ENCODE results near the gene PDZD4.

PDZD4 gene

DNA sequence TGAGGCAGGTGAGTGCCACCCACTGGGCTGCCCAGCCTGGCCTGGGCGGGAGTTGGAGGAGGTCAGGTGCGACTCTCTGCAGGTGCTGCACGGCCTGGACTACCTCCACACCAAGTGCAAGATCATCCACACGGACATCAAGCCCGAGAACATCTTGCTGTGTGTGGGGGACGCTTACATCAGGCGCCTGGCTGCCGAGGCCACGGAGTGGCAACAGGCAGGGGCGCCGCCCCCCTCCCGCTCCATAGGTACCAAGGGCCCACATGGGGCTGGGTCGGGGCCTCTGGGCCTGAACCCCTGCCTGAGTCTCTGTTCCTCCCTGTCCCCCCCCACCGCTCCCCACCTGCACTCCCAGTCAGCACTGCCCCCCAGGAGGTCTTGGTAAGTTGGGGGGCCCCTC is 47.5 kb downstream of the PDZD4 start:
- no peak for DNase-seq

DNA sequence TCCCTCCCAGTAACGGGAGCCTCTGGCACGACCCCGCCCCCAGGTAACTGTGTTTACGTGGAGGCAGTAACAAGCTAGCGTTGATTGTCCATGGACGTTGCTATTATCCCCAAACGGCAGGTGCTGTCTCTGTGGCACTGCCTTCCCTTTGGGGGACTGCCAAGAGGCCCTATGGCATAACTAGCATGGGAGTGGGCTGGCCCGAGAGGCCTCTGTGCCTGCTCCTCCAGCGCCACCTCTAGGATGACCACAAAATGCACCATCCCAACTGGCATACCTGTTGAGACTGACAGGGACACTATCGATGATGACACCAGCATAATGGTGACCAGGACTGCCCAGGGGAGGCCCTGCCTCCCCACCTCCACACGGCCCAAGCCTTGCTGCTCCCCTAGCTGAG is 48.0 kb downstream of the PDZD4 start:
- DNase-seq = no peak

DNA sequence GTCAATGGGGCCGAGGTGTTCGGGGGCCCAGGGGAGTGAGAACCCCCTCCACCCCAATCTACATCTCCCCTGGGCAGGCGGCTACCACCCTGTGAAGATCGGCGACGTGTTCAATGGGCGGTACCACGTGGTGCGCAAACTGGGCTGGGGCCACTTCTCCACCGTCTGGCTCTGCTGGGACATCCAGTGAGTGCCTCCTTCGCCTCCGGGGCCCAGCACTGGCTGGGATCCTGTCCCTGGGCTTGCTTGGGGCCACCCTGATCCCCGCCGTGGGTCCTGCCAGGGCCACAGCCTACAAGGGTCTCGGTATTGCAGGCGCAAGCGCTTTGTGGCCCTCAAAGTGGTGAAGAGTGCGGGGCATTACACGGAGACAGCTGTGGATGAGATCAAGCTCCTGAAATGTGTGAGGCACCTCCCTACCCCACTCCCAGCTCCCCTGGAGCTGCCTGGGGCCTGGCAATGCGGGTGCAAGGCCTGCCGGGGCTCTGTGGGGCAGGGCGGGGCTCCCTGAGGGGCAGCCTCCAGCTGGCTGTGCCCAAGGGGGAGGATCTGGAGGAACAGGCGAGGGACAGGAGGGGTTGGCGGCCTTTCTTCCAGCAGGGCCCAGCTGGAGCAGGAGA is 48.8 kb downstream of the PDZD4 start:
- peak; percentile 45 for DNase-seq

GRCh38 chrX:153780678-153781427 is 49.5 kb downstream of the PDZD4 start, which contains the start of gene SRPK3:
Gene SRPK3 (plus strand): TSS chrX:153781041. CDS start chrX:153781087, 46 bp downstream.
- peak; percentile 43 for DNase-seq

DNA sequence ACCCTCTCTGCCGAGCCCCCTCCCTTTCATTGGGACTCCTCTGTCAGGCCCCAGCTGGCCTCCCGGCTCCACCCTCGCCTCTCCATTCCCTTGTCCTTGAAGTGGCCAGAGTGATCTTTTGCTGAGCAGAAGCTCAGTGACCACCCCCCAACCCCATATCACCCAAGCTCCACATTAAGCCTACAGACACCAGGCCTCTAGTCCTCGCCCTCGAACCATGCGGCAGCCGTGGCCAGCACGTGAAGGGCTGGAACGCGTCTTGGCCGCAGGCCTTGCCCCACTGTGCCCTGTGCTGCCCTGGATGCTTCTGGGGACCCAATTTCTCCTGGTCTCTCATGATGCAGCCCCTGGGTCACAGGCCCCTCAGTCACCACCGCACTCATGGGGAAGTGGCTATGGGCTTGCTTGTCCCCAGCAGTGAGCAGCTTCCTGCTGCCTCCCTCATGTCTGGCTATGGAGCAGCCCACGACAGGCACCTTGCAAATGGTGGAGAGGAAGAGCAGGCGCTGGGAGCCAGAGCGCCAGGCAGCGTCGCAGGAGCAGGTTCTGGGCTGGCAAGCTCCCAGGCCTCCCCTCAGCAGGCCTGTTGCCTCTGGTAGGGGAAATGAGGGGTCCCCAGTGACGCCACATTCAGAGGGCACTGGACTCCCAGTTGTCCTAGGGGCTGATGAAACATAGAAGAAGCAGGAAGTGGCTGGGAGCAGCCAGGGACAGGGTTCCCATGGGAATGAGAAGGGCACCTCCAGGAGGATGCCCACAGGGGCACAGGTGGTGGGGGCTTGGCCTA is 50.3 kb downstream of the PDZD4 start:
- DNase-seq = no peak

DNA sequence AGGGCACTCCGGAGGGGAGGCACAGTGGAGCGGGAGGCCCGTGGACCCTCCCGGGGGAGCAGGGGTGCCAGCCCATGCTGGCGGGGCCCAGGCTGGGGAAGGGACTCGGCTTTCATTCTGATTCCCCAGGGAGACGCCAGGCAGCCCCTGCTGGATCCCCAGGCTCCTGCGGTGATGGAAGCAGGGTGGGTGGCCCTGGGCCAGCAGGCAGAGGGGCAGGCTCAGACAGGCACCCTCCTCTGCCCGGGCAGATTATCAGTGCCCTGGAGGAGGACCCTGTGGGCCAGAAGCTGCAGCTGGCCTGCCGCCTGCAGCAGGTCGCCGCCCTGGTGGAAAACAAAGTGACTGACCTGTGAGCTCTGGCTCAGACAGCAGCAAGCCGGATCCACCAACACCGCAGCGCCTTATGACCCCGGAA is 51.7 kb downstream of the PDZD4 start:
- peak; percentile 60 for DNase-seq

DNA sequence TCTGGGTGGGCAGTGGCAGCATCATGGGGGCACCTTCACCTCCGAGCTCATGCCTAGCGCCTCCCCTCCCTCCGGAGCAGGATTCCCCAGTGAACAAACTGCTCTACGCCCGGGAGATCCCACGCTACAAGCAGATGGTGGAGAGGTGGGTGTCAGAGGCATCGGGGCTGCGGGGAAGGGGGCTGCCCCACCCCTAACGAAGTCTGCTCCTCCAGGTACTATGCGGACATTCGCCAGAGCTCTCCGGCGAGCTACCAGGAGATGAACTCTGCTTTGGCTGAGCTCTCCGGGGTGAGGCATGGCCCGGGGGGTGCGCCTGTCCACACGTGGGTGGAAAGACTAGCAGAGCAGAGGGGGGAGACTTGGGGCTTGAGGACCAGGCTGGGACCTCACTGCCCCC is 52.2 kb downstream of the PDZD4 start:
- no peak for DNase-seq

GRCh38 chrX:153777261-153778090 is 52.9 kb downstream of the PDZD4 start:
- DNase-seq = no peak

- no peak for DNase-seq
Observed at GRCh38 chrX:153776611-153777045, 53.7 kb downstream of the PDZD4 start.

DNA sequence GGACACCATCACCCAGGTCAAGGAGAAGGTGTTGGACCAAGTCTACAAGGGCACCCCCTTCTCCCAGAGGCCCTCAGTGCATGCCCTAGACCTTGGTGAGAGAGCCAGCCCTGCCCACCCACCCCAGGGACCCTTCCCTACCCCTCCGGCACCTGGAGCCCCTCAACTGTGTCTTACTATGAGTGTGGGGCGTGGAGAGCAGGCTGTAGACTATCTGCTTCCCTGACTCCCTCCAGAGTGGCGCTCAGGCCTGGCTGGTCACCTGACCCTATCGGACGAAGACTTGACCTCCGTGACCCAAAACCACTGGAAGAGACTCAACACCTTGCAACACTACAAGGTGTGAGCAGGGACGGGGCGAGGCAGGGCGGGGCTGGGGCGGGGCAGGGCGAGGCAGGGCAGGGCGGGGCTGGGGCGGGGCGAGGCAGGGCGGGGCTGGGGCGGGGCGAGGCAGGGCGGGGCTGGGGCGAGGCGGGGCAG is 54.2 kb downstream of the PDZD4 start:
- DNase-seq = no peak

- no peak for DNase-seq
Observed at GRCh38 chrX:153775293-153776119, 54.8 kb downstream of the PDZD4 start.

DNA sequence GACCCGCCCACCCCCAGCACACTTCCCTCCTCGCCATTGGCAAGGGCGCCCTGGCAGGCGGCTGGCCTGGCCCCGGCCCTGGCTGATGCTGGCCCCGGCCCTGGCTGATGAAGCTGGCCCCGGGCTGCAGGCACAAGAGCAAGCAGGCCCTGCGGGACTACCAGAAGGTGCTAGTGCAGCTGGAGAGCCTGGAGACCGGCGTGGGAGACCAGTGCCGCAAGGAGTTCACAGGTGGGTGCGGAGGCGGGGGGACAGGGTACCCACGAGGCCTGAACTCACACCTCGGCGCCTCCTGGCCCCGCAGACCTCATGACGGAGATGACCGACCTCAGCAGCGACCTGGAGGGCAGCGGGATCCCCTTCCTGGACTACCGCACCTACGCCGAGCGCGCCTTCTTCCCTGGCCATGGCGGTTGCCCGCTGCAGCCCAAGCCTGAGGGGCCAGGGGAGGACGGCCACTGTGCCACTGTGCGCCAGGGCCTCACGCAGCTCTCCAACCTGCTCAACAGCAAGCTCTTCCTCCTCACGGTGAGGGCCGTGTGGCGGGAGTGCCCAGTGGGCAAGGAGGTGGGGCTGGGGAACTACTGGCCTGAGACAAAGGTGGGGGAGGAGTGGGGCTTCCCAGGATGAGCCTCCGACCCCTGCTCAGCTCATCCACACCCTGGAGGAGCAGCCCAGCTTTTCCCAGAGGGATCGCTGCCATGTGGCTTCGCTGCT is 55.6 kb downstream of the PDZD4 start:
- no peak for DNase-seq

DNA sequence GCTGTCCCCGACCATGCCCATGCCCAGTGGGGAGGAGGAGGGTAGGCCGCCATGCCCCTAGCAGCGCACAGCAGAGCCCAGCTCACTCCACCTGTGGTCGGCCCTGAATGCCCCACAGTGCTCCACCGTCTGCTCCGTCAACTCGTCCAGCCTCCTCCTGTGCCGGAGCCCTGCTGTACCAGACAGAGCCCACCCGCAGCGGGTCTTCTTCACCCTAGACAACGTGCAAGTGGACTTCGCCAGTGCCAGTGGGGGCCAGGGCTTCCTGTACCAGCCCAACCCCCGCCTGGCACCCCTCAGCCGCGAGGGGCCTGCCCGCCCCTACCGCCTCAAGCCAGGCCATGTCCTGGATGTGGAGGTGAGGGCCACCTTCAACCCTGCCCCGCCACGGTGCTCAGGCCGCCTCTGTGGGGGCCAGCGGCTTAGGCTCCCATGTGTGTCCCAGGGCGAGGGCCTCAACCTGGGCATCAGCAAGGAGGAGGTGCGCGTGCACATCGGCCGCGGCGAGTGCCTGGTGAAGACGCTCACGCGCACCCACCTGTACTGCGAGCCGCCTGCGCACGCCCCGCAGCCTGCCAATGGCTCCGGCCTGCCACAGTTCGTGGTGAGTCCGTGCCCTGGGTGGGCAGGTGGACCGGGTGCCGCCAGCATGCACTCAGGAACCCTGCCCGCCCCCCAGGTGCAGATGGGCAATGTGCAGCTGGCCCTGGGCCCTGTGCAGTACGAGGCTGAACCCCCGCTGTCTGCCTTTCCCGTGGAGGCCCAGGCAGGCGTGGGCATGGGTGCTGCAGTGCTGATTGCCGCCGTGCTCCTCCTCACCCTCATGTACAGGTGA is 56.4 kb downstream of the PDZD4 start:
- DNase-seq = no peak

DNA sequence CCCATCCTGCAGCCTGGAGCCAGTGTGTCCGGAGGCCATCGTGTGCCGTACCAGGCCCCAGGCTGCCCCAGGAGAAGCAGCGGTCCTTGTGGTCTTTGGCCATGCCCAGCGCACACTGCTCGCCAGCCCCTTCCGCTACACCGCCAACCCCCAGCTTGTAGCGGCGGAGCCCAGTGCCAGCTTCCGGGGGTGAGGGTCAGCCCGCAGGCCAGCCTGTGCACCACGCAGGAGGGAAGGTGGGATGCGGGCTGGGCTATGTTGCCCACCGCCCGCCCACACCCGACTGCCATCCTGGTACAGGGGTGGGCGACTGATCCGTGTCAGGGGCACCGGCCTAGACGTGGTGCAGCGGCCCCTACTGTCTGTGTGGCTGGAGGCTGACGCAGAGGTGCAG is 57.1 kb downstream of the PDZD4 start:
- no peak for DNase-seq

GRCh38 chrX:153772316-153773217 is 57.8 kb downstream of the PDZD4 start:
- DNase-seq = no peak

DNA sequence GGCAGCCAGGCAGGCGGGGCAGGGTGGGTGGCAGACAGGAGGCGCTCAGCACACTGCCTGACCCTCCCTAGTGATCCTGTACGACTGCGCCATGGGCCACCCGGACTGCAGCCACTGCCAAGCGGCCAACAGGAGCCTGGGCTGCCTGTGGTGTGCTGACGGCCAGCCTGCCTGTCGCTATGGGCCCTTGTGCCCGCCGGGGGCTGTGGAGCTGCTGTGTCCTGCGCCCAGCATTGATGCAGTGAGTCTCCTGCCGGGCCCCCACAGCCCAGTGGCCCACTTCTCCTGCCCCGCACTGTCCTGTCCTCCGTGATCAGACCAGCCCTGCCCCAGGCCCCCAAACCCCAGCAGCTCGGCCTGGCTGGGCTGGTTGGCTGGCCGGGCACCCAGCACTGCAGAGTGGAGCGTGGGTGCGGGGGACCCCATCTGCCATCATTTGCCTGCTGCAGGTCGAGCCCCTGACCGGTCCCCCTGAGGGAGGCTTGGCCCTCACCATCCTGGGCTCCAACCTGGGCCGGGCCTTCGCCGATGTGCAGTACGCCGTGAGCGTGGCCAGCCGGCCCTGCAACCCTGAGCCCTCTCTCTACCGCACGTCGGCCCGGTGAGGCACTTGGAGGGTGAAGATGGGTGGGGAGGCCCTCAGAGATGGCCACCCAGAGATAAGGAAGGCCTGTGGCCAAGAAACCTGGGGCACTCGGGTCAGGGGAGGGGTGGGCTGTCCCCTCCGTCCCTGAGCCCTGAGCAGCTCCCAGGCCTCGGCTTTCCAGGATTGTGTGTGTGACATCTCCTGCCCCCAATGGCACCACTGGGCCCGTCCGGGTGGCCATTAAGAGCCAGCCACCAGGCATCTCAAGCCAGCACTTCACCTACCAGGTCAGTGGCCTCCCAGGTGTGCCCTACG is 58.7 kb downstream of the PDZD4 start:
- DNase-seq = no peak

- DNase-seq = no peak
Observed at GRCh38 chrX:153770601-153771414, 59.5 kb downstream of the PDZD4 start.
